Neural cell (in vitro differentiated cells): ENCODE data around the gene ST6GAL1. TPM values are rescaled to one million over a fixed set of nuclear protein-coding genes. Genes with fewer than 3 reads are reported as not detected.

Experiments used
- H2AFZ ChIP-seq: fragments of 200-600, 300-800 bp; sonication (generic), shearing (Covaris generic); 2 replicates; pipeline ENCODE4 v1.6.0; 2014; ENCODE audit warnings: low read depth, mild to moderate bottlenecking, antibody characterized with exemption, low read length, moderate library complexity
- H3F3A ChIP-seq: fragments of 200-600 bp; shearing (Covaris generic); 2 replicates; pipeline ENCODE4 v1.6.1; 2016; ENCODE audit warnings: mild to moderate bottlenecking, moderate library complexity, mixed read lengths, antibody characterized with exemption, low read length; ENCODE audit not compliant: insufficient read depth, poor library complexity, severe bottlenecking
- H3K27ac ChIP-seq: fragments of 200-600, 300-800 bp; sonication (generic), shearing (Covaris generic); 2 replicates; pipeline ENCODE4 v1.5.1; 2014; ENCODE audit warnings: mild to moderate bottlenecking, low read length, moderate library complexity
- H3K27me3 ChIP-seq: fragments of 300-800, 200-600 bp; sonication (generic), shearing (Covaris generic); 2 replicates; pipeline ENCODE4 v1.6.0; 2014; ENCODE audit warnings: mild to moderate bottlenecking, low read depth, low read length, moderate library complexity; ENCODE audit not compliant: insufficient read depth
- H3K36me3 ChIP-seq: fragments of 300-800, 200-600 bp; sonication (generic), shearing (Covaris generic); 2 replicates; pipeline ENCODE4 v1.5.1; 2014; ENCODE audit warnings: mild to moderate bottlenecking, antibody characterized with exemption, low read length, moderate library complexity; ENCODE audit not compliant: insufficient read depth
- H3K4me2 ChIP-seq: fragments of 300-800, 200-600 bp; sonication (generic), shearing (Covaris generic); 2 replicates; pipeline ENCODE4 v1.6.0; 2014; ENCODE audit warnings: mild to moderate bottlenecking, low read length
- H3K4me3 ChIP-seq: fragments of 300-800, 200-600 bp; sonication (generic), shearing (Covaris generic); 2 replicates; pipeline ENCODE4 v1.5.1; 2014; ENCODE audit warnings: mild to moderate bottlenecking, low read length, moderate library complexity
- H3K79me2 ChIP-seq: fragments of 200-600 bp; shearing (Covaris generic); replicated peaks from 2 replicates; pipeline ENCODE4 v1.6.0; 2014; ENCODE audit warnings: mild to moderate bottlenecking, low read length, moderate library complexity; ENCODE audit not compliant: insufficient read depth
- H3K9ac ChIP-seq: fragments of 300-800, 200-600 bp; sonication (generic), shearing (Covaris generic); 2 replicates; pipeline ENCODE4 v1.6.1; 2016; ENCODE audit warnings: mild to moderate bottlenecking, low read length, mixed read lengths
- H3K9me2 ChIP-seq: fragments of 200-600 bp; shearing (Covaris generic); 2 replicates; pipeline ENCODE4 v1.6.1; 2016; ENCODE audit warnings: mild to moderate bottlenecking, low read length, mixed read lengths; ENCODE audit not compliant: insufficient read depth
- H3K9me3 ChIP-seq: fragments of 200-600, 300-800 bp; sonication (generic), shearing (Covaris generic); 2 replicates; pipeline ENCODE4 v1.6.1; 2016; ENCODE audit warnings: mild to moderate bottlenecking, mixed run types, low read length, moderate library complexity, mixed read lengths
- H4K20me1 ChIP-seq: fragments of 200-600 bp; shearing (Covaris generic); 2 replicates; pipeline ENCODE4 v1.6.1; 2016; ENCODE audit warnings: mild to moderate bottlenecking, mixed run types; ENCODE audit not compliant: insufficient read depth
- CTCF ChIP-seq: fragments of 450-650 bp; IDR thresholded peaks from 2 replicates; pipeline ENCODE4 v1.5.1; 2014; ENCODE audit warnings: antibody characterized with exemption, mild to moderate bottlenecking, moderate library complexity; ENCODE audit not compliant: poor library complexity, severe bottlenecking
- EP300 ChIP-seq: fragments of 450-650 bp; conservative IDR thresholded peaks from 2 replicates; pipeline ENCODE4 v1.6.1; 2014; ENCODE audit warnings: antibody characterized with exemption, mild to moderate bottlenecking, moderate library complexity; ENCODE audit not compliant: poor library complexity, severe bottlenecking
- EZH2 ChIP-seq: fragments of 200-600, 300-800 bp; shearing (Covaris generic), sonication (generic); IDR thresholded peaks from 2 replicates; pipeline ENCODE4 v1.6.1; 2014; ENCODE audit warnings: antibody characterized with exemption, low read length, borderline replicate concordance, mild to moderate bottlenecking; ENCODE audit not compliant: insufficient read depth, poor library complexity, severe bottlenecking
- MXI1 ChIP-seq: fragments of 450-650 bp; conservative IDR thresholded peaks from 2 replicates; pipeline ENCODE4 v1.6.1; 2014; ENCODE audit warnings: antibody characterized with exemption, mild to moderate bottlenecking; ENCODE audit not compliant: poor library complexity, severe bottlenecking
- POLR2AphosphoS5 ChIP-seq: IDR thresholded peaks from 2 replicates; pipeline ENCODE4 v1.6.1; 2012
- RAD21 ChIP-seq: fragments of 450-650 bp; conservative IDR thresholded peaks from 2 replicates; pipeline ENCODE4 v1.6.1; 2014; ENCODE audit warnings: antibody characterized with exemption, mild to moderate bottlenecking, moderate library complexity
- REST ChIP-seq: IDR thresholded peaks from 2 replicates; pipeline ENCODE4 v1.6.1; 2012; ENCODE audit warnings: borderline replicate concordance
- SMC3 ChIP-seq: fragments of 450-650 bp; conservative IDR thresholded peaks from 2 replicates; pipeline ENCODE4 v1.6.1; 2014; ENCODE audit warnings: antibody characterized with exemption, mild to moderate bottlenecking, moderate library complexity; ENCODE audit not compliant: poor library complexity
- TAF1 ChIP-seq: IDR thresholded peaks from 2 replicates; pipeline ENCODE4 v1.6.1; 2012; ENCODE audit warnings: low read depth
- polyA plus RNA-seq: library from polyadenylated mRNA; depleted of rRNA; stranded (reverse); fragments of >200 nt; gene quantifications from 2 replicates; pipeline ENCODE4 v1.2.3, GENCODE V29; 2014

The ST6GAL1 gene
- polyA plus RNA-seq, 1 donor from 2014 or later = 17.6 TPM

GRCh38 chr3:186949281-186949982 is 19.1 kb downstream of the ST6GAL1 start:
- H3F3A ChIP-seq = no peaks in the 10 kb centered on the region
- no peaks in the 10 kb centered on the region for H3K79me2 ChIP-seq
- H3K27ac ChIP-seq = no peak overlapping the region
- H3K9ac ChIP-seq = no peak overlapping the region
- no peak overlapping the region for H2AFZ ChIP-seq
- H3K4me3 ChIP-seq = no peak overlapping the region
- H3K36me3 ChIP-seq = no peaks in the 10 kb centered on the region
- H3K27me3 ChIP-seq = no peaks in the 10 kb centered on the region
- no peaks in the 10 kb centered on the region for H4K20me1 ChIP-seq
- TF ChIP-seq EP300 = no peak
- no peak for TF ChIP-seq TAF1
- no peak for TF ChIP-seq EZH2
- TF ChIP-seq REST = no peak
- TF ChIP-seq SMC3 = no peak
- TF ChIP-seq RAD21 = no peak
- TF ChIP-seq MXI1 = no peak
- no peak for TF ChIP-seq CTCF
- TF ChIP-seq POLR2AphosphoS5 = no peak
- no peaks in the 10 kb centered on the region for H3K9me2 ChIP-seq
- no peaks in the 10 kb centered on the region for H3K9me3 ChIP-seq
- H3K4me2 ChIP-seq = no peak overlapping the region

- Histone ChIP-seq H3F3A (no peaks in the 10 kb centered on the region), H3K27ac (no peak overlapping the region)
Measured at GRCh38 chr3:186950402-186951093, 20.2 kb downstream of the ST6GAL1 start.

More at GRCh38 chr3:186950402-186951093, 20.2 kb downstream of the ST6GAL1 start:
- H3K79me2 ChIP-seq = no peaks in the 10 kb centered on the region
- H3K4me2 ChIP-seq = no peak overlapping the region
- H3K4me3 ChIP-seq = no peak overlapping the region
- no peaks in the 10 kb centered on the region for H3K36me3 ChIP-seq
- no peaks in the 10 kb centered on the region for H4K20me1 ChIP-seq
- no peaks in the 10 kb centered on the region for H3K27me3 ChIP-seq
- H2AFZ ChIP-seq = no peak overlapping the region
- H3K9me2 ChIP-seq = no peaks in the 10 kb centered on the region
- TF ChIP-seq SMC3 = no peak
- no peak for TF ChIP-seq EP300
- TF ChIP-seq MXI1 = no peak
- no peak for TF ChIP-seq RAD21
- TF ChIP-seq CTCF = no peak
- TF ChIP-seq POLR2AphosphoS5 = no peak
- no peak for TF ChIP-seq REST
- no peak for TF ChIP-seq TAF1
- no peak overlapping the region for H3K9ac ChIP-seq
- no peaks in the 10 kb centered on the region for H3K9me3 ChIP-seq
